Neural crest cell (in vitro differentiated cells): ENCODE data around the gene GTF2A1L. TPM values are rescaled to one million over a fixed set of nuclear protein-coding genes. Genes with fewer than 3 reads are reported as not detected.

Source experiments
- DNase-seq: peaks from one replicate; pipeline ENCODE4 v3.0.0; 2021; ENCODE audit warnings: low read depth, mixed read lengths, low spot score
- H3K27ac Mint-ChIP-seq: one replicate; pipeline ENCODE4 v1.8.0; 2021; ENCODE audit warnings: mild to moderate bottlenecking, mixed read lengths; ENCODE audit not compliant: unreplicated experiment
- H3K27me3 Mint-ChIP-seq: 2 replicates; pipeline ENCODE4 v1.8.0; 2021; ENCODE audit warnings: low read depth, mild to moderate bottlenecking, mixed read lengths
- H3K36me3 Mint-ChIP-seq: 2 replicates; pipeline ENCODE4 v1.8.0; 2021; ENCODE audit warnings: low read depth, mild to moderate bottlenecking, mixed read lengths
- H3K4me1 Mint-ChIP-seq: 2 replicates; pipeline ENCODE4 v1.8.0; 2021; ENCODE audit warnings: mixed read lengths
- H3K4me3 Mint-ChIP-seq: one replicate; pipeline ENCODE4 v1.8.0; 2021; ENCODE audit warnings: mild to moderate bottlenecking, mixed read lengths
- H3K9me3 Mint-ChIP-seq: 2 replicates; pipeline ENCODE4 v1.8.0; 2021; ENCODE audit warnings: mixed read lengths
- total RNA-seq: library from RNA; stranded (reverse); gene quantifications from 2 replicates; pipeline ENCODE4 v1.2.1, GENCODE V29; 2021
- TF ChIP-seq, protein P1 (sequence below): fragments of 200-600 bp; sonication (generic); conservative IDR thresholded peaks from 2 replicates; pipeline ENCODE4 v1.5.0; 2021; ENCODE audit warnings: antibody characterized with exemption, mild to moderate bottlenecking

Gene GTF2A1L
- total RNA-seq, 1 donor from 2014 or later, result not detected

DNA sequence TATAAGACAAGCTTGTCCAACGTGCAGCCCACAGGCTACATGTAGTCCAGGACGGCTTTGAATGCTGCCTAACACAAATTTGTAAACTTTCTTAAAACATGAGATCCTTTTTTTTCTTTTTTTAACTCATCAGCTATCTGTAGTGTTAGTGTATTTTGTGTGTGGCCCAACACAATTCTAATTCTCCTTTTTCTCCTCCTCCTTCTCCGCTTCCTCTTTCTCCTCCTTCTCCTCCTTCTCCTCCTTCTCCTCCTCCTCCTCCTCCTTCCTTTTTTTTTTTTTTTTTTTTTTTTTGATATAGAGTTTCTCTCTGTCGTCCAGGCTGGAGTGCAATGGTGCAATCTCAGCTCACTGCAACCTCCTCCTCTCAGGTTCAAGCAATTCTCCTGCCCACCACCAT, 39.3 kb upstream of the GTF2A1L start:
- TF ChIP-seq, protein P1, sequence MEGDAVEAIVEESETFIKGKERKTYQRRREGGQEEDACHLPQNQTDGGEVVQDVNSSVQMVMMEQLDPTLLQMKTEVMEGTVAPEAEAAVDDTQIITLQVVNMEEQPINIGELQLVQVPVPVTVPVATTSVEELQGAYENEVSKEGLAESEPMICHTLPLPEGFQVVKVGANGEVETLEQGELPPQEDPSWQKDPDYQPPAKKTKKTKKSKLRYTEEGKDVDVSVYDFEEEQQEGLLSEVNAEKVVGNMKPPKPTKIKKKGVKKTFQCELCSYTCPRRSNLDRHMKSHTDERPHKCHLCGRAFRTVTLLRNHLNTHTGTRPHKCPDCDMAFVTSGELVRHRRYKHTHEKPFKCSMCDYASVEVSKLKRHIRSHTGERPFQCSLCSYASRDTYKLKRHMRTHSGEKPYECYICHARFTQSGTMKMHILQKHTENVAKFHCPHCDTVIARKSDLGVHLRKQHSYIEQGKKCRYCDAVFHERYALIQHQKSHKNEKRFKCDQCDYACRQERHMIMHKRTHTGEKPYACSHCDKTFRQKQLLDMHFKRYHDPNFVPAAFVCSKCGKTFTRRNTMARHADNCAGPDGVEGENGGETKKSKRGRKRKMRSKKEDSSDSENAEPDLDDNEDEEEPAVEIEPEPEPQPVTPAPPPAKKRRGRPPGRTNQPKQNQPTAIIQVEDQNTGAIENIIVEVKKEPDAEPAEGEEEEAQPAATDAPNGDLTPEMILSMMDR, result no peak
- Mint-ChIP-seq H3K4me1 (peaks cover 4% of the 10 kb centered on the region), H3K4me3 (no peak overlapping the region), H3K27me3 (no peaks in the 10 kb centered on the region), H3K9me3 (no peaks in the 10 kb centered on the region), H3K36me3 (peaks cover 20% of the 10 kb centered on the region), H3K27ac (no peak overlapping the region)
- DNase-seq, result no peak

DNA sequence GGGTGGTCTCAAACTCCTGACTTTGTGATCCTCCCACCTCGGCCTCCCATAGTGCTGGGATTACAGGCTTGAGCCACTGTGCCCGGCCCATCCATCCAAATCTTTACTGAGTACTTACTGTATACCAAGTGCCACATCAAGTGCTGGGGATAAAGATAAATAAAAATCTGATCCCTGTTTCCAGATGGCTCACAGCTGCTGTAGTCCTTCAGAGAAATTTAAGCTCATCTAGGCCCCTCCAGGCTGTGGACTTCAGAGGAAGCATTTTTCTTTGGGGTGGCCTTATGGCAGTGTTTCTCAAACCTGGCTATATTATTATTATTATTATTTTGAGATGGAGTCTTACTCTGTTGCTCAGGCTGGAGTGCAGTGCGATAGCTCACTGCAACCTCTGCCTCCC, 33.7 kb upstream of the GTF2A1L start:
- TF ChIP-seq, protein P1, result no peak
- Mint-ChIP-seq H3K36me3 (peaks cover 24% of the 10 kb centered on the region), H3K4me1 (peaks cover 40% of the 10 kb centered on the region), H3K9me3 (no peaks in the 10 kb centered on the region), H3K4me3 (no peak overlapping the region), H3K27me3 (no peaks in the 10 kb centered on the region), H3K27ac (no peak overlapping the region)
- no peak for DNase-seq

DNA sequence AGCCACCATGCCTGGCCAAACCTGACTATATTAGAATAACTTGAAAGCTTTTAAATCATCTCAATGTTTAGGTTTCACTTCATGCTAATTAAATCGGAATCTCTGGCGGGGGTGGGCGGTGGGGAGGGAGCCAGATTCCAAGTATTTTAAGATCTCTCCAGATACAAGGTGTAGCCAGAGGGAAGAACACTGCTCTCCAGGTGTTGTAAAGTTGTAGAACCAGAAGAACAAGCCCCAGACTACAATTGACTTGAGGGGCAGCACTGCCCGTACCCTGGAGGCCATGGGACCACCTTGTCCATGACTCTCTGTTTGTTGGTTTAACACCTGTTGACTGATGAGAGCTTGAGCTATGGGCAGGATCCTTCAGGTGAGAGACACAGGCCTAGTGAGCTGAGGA, 33.1 kb upstream of the GTF2A1L start:
- Mint-ChIP-seq H3K4me1 (peaks cover 42% of the 10 kb centered on the region), H3K27me3 (no peaks in the 10 kb centered on the region), H3K9me3 (no peaks in the 10 kb centered on the region), H3K4me3 (no peak overlapping the region), H3K27ac (no peak overlapping the region), H3K36me3 (peaks cover 24% of the 10 kb centered on the region)
- TF ChIP-seq, protein P1, result no peak
- no peak for DNase-seq

DNA sequence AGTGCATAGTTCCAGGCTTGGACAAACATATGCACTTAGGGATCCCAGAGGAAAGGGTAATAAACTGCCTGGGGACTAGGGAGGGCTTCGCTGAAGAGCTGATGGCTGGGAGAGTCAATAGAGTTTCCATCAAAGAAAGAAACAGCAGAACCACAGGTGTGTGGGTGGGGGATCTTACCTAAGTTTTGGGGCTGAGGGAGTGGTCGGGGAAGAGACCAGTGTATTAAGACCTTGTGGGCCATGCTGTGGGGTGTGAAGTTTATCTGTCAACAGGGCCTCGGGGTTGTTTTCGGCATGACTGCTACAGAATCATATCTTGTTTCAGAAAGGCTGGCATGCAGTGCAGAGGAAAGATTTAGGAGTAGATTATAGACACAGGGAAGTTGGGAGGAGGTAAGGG, 31.2 kb upstream of the GTF2A1L start:
- H3K27me3 Mint-ChIP-seq, result no peaks in the 10 kb centered on the region
- TF ChIP-seq, protein P1, result no peak
- H3K27ac Mint-ChIP-seq, result no peak overlapping the region
- H3K4me3 Mint-ChIP-seq, result no peak overlapping the region
- peaks cover 41% of the 10 kb centered on the region for H3K4me1 Mint-ChIP-seq
- H3K36me3 Mint-ChIP-seq, result peaks cover 15% of the 10 kb centered on the region
- no peak for DNase-seq
- no peaks in the 10 kb centered on the region for H3K9me3 Mint-ChIP-seq

DNA sequence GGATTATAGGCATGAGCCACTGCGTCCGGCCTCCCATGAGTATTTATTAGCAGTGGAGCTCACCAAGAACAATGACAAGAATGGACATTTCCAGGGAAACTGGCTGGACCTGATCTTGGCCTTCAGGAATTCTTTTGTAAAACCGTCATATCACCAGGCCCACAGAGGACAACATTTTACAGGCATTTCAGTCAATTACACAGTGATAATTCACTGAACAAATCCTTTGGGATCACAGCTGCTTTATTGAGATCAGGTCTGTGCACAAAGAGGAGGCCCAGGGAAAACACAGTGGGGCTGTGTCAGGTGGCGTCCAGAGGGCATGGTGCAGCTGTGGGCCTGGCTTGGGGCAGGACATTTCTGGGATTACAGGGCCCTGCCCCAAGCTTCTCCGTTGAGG, 30.1 kb upstream of the GTF2A1L start:
- TF ChIP-seq, protein P1, result no peak
- Mint-ChIP-seq H3K36me3 (peaks cover 7% of the 10 kb centered on the region), H3K9me3 (no peaks in the 10 kb centered on the region), H3K4me3 (no peak overlapping the region), H3K27me3 (no peaks in the 10 kb centered on the region), H3K4me1 (peaks cover 41% of the 10 kb centered on the region), H3K27ac (no peak overlapping the region)
- DNase-seq, result no peak

DNA sequence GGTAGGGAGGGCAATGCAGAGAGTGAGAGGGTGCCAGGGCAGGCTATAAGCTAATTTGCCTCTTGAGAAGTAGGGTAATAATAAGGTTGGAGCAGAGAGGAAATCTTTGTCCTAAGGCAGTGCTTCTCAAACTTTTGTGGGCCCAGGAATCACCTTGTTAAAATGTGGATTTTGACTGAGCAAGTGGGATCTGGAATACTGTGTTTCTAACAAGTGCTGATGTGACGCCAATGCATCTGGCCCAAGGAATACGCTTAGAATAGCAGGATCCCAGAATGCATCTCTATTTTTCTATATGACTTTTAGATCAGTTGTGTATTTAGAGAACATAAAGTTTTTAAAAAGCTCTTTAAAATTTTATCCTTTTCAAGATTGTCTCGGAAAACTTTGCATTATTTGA, 29.7 kb upstream of the GTF2A1L start:
- TF ChIP-seq, protein P1, result no peak
- Mint-ChIP-seq H3K36me3 (peaks cover 6% of the 10 kb centered on the region), H3K4me1 (peaks cover 41% of the 10 kb centered on the region), H3K9me3 (no peaks in the 10 kb centered on the region), H3K27me3 (no peaks in the 10 kb centered on the region), H3K4me3 (no peak overlapping the region), H3K27ac (no peak overlapping the region)
- no peak for DNase-seq
